Fibroblast of pulmonary artery (primary cell): ENCODE measurements around the gene NDFIP1.

ENCODE experiments used
- DNase-seq: peaks from one replicate; pipeline ENCODE4 v3.0.0-alpha.2; 2010; ENCODE audit warnings: low read depth
- H3K4me3 ChIP-seq: replicated peaks from 2 replicates; pipeline ENCODE4 v1.5.1; 2011; ENCODE audit warnings: low read depth, mild to moderate bottlenecking, control low read depth, low read length, moderate library complexity
- TF ChIP-seq, protein P1 (sequence below): IDR thresholded peaks from 2 replicates; pipeline ENCODE4 v1.5.1; 2011; ENCODE audit warnings: mild to moderate bottlenecking, control low read depth, low read length, inconsistent platforms; ENCODE audit errors: missing control alignments

The NDFIP1 gene

GRCh38 chr5:142167458-142167857 lies 58.9 kb downstream of the NDFIP1 start:
- TF ChIP-seq, protein P1, sequence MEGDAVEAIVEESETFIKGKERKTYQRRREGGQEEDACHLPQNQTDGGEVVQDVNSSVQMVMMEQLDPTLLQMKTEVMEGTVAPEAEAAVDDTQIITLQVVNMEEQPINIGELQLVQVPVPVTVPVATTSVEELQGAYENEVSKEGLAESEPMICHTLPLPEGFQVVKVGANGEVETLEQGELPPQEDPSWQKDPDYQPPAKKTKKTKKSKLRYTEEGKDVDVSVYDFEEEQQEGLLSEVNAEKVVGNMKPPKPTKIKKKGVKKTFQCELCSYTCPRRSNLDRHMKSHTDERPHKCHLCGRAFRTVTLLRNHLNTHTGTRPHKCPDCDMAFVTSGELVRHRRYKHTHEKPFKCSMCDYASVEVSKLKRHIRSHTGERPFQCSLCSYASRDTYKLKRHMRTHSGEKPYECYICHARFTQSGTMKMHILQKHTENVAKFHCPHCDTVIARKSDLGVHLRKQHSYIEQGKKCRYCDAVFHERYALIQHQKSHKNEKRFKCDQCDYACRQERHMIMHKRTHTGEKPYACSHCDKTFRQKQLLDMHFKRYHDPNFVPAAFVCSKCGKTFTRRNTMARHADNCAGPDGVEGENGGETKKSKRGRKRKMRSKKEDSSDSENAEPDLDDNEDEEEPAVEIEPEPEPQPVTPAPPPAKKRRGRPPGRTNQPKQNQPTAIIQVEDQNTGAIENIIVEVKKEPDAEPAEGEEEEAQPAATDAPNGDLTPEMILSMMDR = no peak
- no peak for DNase-seq
- H3K4me3 ChIP-seq = no peak overlapping the region

DNA sequence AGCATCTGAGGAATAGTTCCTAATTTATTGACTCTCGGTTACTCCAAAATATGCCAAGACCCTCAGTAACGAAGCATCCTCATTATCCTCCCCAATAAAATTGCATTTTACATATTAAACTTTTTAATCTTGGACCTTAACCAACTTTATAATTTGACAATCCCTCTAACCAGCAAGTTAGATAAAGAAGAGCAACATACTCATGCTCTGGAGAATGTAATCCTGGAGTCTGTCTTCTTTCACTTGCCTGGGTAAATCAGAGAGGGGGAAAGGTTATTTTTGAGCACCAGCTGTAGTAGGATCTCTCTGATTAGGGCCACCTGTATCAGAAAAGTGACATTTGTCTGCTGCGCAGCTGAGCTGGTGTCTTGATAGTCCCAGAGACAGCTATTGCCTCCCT lies 59.8 kb downstream of the NDFIP1 start:
- TF ChIP-seq, protein P1 = no peak

DNA sequence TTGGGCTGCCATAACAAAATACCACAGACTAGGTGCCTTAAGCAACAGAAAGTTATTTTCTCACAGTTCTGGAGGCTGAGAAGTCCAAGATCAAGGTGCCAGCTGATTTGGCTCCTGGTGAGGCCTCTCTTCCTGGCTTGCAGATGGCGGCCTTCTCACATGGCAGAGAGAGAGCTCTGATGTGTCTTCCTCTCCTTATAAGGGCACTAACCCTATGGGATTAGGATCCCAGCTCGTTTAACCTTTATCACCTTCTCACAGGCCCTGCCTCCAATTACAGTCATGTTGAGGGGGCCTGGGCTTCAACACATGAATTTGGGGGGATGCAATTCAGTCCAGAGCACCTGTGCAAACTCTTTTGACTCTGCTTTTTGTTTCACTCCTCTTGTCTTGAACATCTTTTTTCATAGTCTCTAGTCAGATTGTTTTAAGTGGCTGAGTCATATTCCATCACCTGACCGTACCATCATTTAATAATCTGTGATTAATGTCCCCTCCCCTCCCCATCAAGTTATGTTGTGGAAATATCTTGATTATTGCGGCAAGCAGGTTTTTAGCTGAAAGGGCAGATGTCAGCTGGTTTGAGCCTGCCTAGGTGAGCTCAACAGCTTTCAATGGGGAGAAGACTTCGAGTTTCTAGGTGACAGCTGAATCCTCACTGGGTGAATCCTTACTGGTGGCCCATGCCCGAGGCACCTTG lies 61.8 kb downstream of the NDFIP1 start:
- TF ChIP-seq, protein P1 = no peak
- DNase-seq = no peak
- no peak overlapping the region for H3K4me3 ChIP-seq

More for the DNA sequence above, 59.8 kb downstream of the NDFIP1 start:
- DNase-seq = no peak
- H3K4me3 ChIP-seq = no peak overlapping the region

- H3K4me3 ChIP-seq = no peak overlapping the region
- no peak for DNase-seq
- TF ChIP-seq, protein P1 = no peak
Measured at GRCh38 chr5:142171270-142171669, 62.7 kb downstream of the NDFIP1 start.

DNA sequence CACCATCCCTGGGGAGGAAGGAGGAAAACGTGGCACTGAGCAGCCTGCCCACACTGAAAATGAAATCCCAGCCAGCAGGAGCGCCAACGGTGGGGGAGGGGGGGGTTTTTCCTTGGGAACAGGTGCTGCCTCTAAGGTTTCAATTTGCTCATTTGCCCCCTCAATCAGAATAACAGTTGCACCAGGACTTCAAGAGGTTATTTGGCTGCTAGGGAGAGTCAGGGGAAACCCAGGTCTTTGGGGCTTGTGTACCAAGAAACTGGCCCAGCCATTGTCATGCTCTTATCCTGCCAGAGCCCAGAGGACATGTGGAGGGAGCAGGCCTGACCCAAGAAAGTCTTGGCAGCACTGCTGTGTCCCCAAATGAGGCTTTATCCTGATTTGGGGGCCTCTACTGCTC lies 66.5 kb downstream of the NDFIP1 start:
- TF ChIP-seq, protein P1 = no peak
- DNase-seq = no peak
- H3K4me3 ChIP-seq = no peak overlapping the region

GRCh38 chr5:142175461-142176142 lies 67.0 kb downstream of the NDFIP1 start:
- DNase-seq = no peak
- TF ChIP-seq, protein P1 = no peak
- H3K4me3 ChIP-seq = no peak overlapping the region

- DNase-seq = no peak
- TF ChIP-seq, protein P1 = no peak
- H3K4me3 ChIP-seq = no peak overlapping the region
Measured at GRCh38 chr5:142176255-142176654, 67.7 kb downstream of the NDFIP1 start.
